Hepatocyte (in vitro differentiated cells): Measurements from ENCODE around the gene KLRK1.

Experiments used
- EZH2 ChIP-seq: fragments of 200-600 bp; sonication (generic); IDR thresholded peaks from 2 replicates; pipeline ENCODE4 v1.6.1; 2016; ENCODE audit warnings: antibody characterized with exemption, mild to moderate bottlenecking, borderline replicate concordance
- EZH2phosphoT487 ChIP-seq: fragments of 200-600 bp; sonication (generic); IDR thresholded peaks from one replicate; pipeline ENCODE4 v1.6.1; 2018; ENCODE audit warnings: antibody characterized with exemption, mild to moderate bottlenecking, low read depth, moderate library complexity; ENCODE audit not compliant: unreplicated experiment, severe bottlenecking
- TF ChIP-seq, protein P1 (sequence below): fragments of 200-600 bp; sonication (generic); IDR thresholded peaks from 2 replicates; pipeline ENCODE4 v1.5.1; 2016; ENCODE audit warnings: antibody characterized with exemption, mild to moderate bottlenecking; ENCODE audit not compliant: poor library complexity

DNA sequence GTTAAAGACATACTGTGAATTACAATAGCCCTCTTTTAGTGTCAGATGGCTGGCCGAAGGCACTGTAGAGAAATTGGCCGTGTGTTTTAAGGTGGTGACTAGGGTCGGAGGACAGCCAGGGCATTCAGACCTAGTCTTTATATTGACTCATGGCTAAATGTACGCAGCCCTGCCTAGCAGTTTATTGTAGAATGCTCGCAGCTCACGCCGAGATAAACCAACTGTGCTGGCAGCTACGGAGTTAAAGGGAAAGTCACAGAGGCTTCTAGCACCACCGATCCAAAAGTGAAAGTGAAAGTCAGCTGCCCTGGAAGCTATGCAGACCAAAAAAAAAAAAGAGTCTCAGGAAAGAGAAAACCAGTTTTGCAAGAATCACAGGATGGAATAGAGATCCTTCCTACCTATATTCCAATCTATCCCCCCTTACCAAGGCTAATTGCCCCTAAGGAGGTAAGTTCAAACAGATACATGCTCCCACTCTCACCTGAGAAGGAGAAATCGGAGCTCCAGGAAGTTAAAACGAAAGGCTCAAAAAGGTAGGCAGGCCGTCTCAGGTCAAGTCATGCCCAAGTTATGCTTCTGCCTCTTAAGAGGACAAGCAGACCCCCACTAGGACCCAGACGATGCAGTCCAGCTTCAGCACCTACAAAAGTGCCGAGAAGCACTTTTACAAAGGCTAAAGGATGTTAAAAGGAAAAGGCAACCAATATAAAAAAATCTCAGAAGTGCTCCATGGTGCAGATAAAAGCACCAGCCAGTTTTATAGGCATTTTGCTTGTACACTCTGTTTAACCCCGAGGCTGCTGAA lies 24.8 kb downstream of the KLRK1 start:
- TF ChIP-seq, protein P1, sequence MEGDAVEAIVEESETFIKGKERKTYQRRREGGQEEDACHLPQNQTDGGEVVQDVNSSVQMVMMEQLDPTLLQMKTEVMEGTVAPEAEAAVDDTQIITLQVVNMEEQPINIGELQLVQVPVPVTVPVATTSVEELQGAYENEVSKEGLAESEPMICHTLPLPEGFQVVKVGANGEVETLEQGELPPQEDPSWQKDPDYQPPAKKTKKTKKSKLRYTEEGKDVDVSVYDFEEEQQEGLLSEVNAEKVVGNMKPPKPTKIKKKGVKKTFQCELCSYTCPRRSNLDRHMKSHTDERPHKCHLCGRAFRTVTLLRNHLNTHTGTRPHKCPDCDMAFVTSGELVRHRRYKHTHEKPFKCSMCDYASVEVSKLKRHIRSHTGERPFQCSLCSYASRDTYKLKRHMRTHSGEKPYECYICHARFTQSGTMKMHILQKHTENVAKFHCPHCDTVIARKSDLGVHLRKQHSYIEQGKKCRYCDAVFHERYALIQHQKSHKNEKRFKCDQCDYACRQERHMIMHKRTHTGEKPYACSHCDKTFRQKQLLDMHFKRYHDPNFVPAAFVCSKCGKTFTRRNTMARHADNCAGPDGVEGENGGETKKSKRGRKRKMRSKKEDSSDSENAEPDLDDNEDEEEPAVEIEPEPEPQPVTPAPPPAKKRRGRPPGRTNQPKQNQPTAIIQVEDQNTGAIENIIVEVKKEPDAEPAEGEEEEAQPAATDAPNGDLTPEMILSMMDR: no peak
- TF ChIP-seq EZH2 (no peak), EZH2phosphoT487 (no peak)
